Measurements from ENCODE around the gene GPR132. TPM values are rescaled to one million over a fixed set of nuclear protein-coding genes. Genes with fewer than 3 reads are reported as not detected.

Gene GPR132
- total and polyA plus RNA-seq, 2 donors (not counting 3 experiments of a cell fraction or from before 2014, with no cell fraction given) = not detected

DNA sequence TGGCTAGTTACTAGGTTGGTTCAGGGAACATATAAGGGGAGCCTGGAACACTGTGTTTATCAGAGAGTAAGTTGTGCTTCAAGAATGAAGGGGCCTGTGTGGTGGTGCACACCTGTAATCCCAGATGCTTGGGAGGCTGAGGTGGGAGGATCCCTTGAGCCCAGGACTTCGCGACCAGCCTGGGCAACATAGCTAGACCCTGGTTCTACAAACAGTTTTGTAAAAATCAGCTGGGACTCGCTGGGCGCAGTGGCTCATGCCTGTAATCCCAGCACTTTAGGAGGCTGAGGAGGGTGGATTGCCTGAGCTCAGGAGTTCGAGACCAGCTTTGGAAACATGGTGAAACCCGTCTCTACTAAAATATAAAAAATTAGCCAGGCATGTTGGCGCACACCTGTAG lies 42.1 kb upstream of the GPR132 start:
- POLR2A ChIA-PET = no interaction called here
- CTCF ChIA-PET = interaction anchor here (0.7 to 1.6 kb wide), 4 partner anchors 10 to 17 kb away, joined by 3 to 7 read pairs (median 6); no protein-coding TSS in a partner anchor
- dilution Hi-C loops (cut with MboI; ENCODE audit: extremely low pct_ligation_motif_present, low sequenced_read_pairs) = no loop called here

DNA sequence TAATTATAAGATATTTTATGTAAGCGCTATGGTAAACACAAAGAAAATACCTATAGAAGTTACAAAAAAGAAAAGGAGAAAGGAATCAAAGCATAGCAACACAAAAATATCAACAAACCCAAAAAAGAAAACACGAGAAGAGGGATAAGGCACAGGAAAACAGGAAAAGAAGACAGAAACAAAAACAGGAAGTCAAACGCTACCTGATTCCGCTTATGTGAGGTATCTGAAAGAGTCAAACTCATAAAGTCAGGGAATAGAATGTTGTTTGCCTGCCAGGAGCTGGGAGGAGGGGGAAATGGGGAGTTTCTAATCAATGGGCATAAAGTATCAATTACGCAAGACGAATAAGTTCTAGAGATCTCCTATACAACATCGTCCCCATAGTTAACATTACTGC lies 39.9 kb upstream of the GPR132 start:
- H3K27me3 ChIP-seq (ENCODE audit: control insufficient read depth in 2 of 2, insufficient read depth in 2 of 2, low read length in 2 of 2) = peaks cover 16 to 43% of the 10 kb centered on the region in 2 experiments
- H2AFZ ChIP-seq (ENCODE audit: low read depth, low read length) = no peak overlapping the region
- dilution Hi-C loops (cut with MboI; ENCODE audit: extremely low pct_ligation_motif_present, low sequenced_read_pairs) (no loop called here), intact Hi-C loops (cut with micrococcal nuclease) (no loop called here)
- no peaks in the 10 kb centered on the region for H3K4me1 ChIP-seq (ENCODE audit: control insufficient read depth, extremely low read depth, insufficient read depth, low read length)
- DNase-seq (ENCODE audit: low read depth, low spot score) = no peak
- no peak overlapping the region for H3K27ac ChIP-seq (ENCODE audit: insufficient read depth, low read depth, low read length)
- H3K9ac ChIP-seq (replicated peaks; ENCODE audit: extremely low read depth, insufficient read depth, low read length) = no peak overlapping the region
- H3K9me1 ChIP-seq (replicated peaks; ENCODE audit: control insufficient read depth, extremely low read depth, insufficient read depth, low read length) = no peaks in the 10 kb centered on the region
- FAIRE-seq = no peak
- no peaks in the 10 kb centered on the region for H3K9me3 ChIP-seq (replicated peaks; ENCODE audit: control insufficient read depth, insufficient read depth, low read length)
- no peaks in the 10 kb centered on the region for H3K36me3 ChIP-seq (ENCODE audit: control insufficient read depth in 2 of 2, extremely low read depth in 1 of 2, insufficient read depth in 2 of 2, low read length in 2 of 2)
- POLR2A ChIA-PET = no interaction called here
- CTCF ChIA-PET = interaction anchor here (2.0 kb wide), 1 partner anchor 15 kb away, joined by 5 read pairs; no protein-coding TSS in a partner anchor
- H3K4me3 ChIP-seq (replicated peaks in 1 of 3; ENCODE audit: insufficient read depth in 1 of 3, low read depth in 1 of 3, low read length in 3 of 3) = no peak overlapping the region
- no peaks in the 10 kb centered on the region for H3K79me2 ChIP-seq (ENCODE audit: control insufficient read depth, insufficient read depth, low read length)
- BruUV-seq (replicated peaks) = no TSS peak
- no peaks in the 10 kb centered on the region for H4K20me1 ChIP-seq (replicated peaks; ENCODE audit: control insufficient read depth, extremely low read depth, insufficient read depth, low read length)
- no peak overlapping the region for H3K4me2 ChIP-seq (ENCODE audit: insufficient read depth, low read length)
- no peak for TF ChIP-seq EZH2 (IDR thresholded peaks at IDR 0.05; ENCODE audit: borderline replicate concordance, low read depth, low read length, severe bottlenecking)
- TF ChIP-seq, protein P1, sequence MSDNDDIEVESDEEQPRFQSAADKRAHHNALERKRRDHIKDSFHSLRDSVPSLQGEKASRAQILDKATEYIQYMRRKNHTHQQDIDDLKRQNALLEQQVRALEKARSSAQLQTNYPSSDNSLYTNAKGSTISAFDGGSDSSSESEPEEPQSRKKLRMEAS (IDR thresholded peaks at IDR 0.05; ENCODE audit: insufficient read depth, insufficient read length) = no peak
- TF ChIP-seq MYC (IDR thresholded peaks at IDR 0.05; ENCODE audit: low read depth, low read length) = no peak
- TF ChIP-seq, protein P2, sequence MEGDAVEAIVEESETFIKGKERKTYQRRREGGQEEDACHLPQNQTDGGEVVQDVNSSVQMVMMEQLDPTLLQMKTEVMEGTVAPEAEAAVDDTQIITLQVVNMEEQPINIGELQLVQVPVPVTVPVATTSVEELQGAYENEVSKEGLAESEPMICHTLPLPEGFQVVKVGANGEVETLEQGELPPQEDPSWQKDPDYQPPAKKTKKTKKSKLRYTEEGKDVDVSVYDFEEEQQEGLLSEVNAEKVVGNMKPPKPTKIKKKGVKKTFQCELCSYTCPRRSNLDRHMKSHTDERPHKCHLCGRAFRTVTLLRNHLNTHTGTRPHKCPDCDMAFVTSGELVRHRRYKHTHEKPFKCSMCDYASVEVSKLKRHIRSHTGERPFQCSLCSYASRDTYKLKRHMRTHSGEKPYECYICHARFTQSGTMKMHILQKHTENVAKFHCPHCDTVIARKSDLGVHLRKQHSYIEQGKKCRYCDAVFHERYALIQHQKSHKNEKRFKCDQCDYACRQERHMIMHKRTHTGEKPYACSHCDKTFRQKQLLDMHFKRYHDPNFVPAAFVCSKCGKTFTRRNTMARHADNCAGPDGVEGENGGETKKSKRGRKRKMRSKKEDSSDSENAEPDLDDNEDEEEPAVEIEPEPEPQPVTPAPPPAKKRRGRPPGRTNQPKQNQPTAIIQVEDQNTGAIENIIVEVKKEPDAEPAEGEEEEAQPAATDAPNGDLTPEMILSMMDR (IDR thresholded peaks at IDR 0.05; ENCODE audit: extremely low read depth in 1 of 2, insufficient read depth in 1 of 2, low read depth in 1 of 2, low read length in 2 of 2) = no peak
- TF ChIP-seq GATA2 (IDR thresholded peaks at IDR 0.05; ENCODE audit: insufficient read depth, insufficient read length, low read depth, low read length) = no peak
- TF ChIP-seq POLR2A (IDR thresholded peaks at IDR 0.05; ENCODE audit: low read depth, low read length) = no peak
- no peak for TF ChIP-seq POLR2AphosphoS5 (IDR thresholded peaks at IDR 0.05; ENCODE audit: insufficient read depth, low read depth, low read length)
- no peak for TF ChIP-seq FOS (IDR thresholded peaks at IDR 0.05; ENCODE audit: borderline replicate concordance, insufficient read depth, low read length)
- no peak for TF ChIP-seq JUN (IDR thresholded peaks at IDR 0.05; ENCODE audit: borderline replicate concordance, insufficient read depth, insufficient read length, low read depth)

More for the DNA sequence above, 42.1 kb upstream of the GPR132 start:
- Histone ChIP-seq H3K27me3 (ENCODE audit: control insufficient read depth in 2 of 2, insufficient read depth in 2 of 2, low read length in 2 of 2) (peaks cover 16 to 38% of the 10 kb centered on the region in 2 experiments), H3K36me3 (ENCODE audit: control insufficient read depth in 2 of 2, extremely low read depth in 1 of 2, insufficient read depth in 2 of 2, low read length in 2 of 2) (no peaks in the 10 kb centered on the region), H3K4me3 (replicated peaks in 1 of 3; ENCODE audit: insufficient read depth in 1 of 3, low read depth in 1 of 3, low read length in 3 of 3) (no peak overlapping the region), H3K4me1 (ENCODE audit: control insufficient read depth, extremely low read depth, insufficient read depth, low read length) (no peaks in the 10 kb centered on the region), H2AFZ (ENCODE audit: low read depth, low read length) (no peak overlapping the region), H3K4me2 (ENCODE audit: insufficient read depth, low read length) (no peak overlapping the region), H4K20me1 (replicated peaks; ENCODE audit: control insufficient read depth, extremely low read depth, insufficient read depth, low read length) (no peaks in the 10 kb centered on the region), H3K9me3 (replicated peaks; ENCODE audit: control insufficient read depth, insufficient read depth, low read length) (no peaks in the 10 kb centered on the region), H3K9me1 (replicated peaks; ENCODE audit: control insufficient read depth, extremely low read depth, insufficient read depth, low read length) (no peaks in the 10 kb centered on the region), H3K79me2 (ENCODE audit: control insufficient read depth, insufficient read depth, low read length) (no peaks in the 10 kb centered on the region), H3K9ac (replicated peaks; ENCODE audit: extremely low read depth, insufficient read depth, low read length) (no peak overlapping the region), H3K27ac (ENCODE audit: insufficient read depth, low read depth, low read length) (no peak overlapping the region)
- DNase-seq (ENCODE audit: low read depth, low spot score) = no peak
- intact Hi-C loops (cut with micrococcal nuclease) = no loop called here
- no TSS peak for BruUV-seq (replicated peaks)
- FAIRE-seq = no peak
- TF ChIP-seq MYC (IDR thresholded peaks at IDR 0.05; ENCODE audit: low read depth, low read length) (no peak), GATA2 (IDR thresholded peaks at IDR 0.05; ENCODE audit: insufficient read depth, insufficient read length, low read depth, low read length) (no peak), EZH2 (IDR thresholded peaks at IDR 0.05; ENCODE audit: borderline replicate concordance, low read depth, low read length, severe bottlenecking) (no peak), POLR2AphosphoS5 (IDR thresholded peaks at IDR 0.05; ENCODE audit: insufficient read depth, low read depth, low read length) (no peak)
- TF ChIP-seq, protein P2 (IDR thresholded peaks at IDR 0.05; ENCODE audit: extremely low read depth in 1 of 2, insufficient read depth in 1 of 2, low read depth in 1 of 2, low read length in 2 of 2) = no peak
